PFSK-1 (cell line): Measurements from ENCODE around the gene FAH.

Experiments used
- SIN3A ChIP-seq: IDR thresholded peaks from 2 replicates; pipeline ENCODE4 v1.6.1; 2012; ENCODE audit warnings: mild to moderate bottlenecking, low read length, moderate library complexity, borderline replicate concordance; ENCODE audit not compliant: insufficient read depth
- TAF1 ChIP-seq: IDR thresholded peaks from 2 replicates; pipeline ENCODE4 v1.6.1; 2012; ENCODE audit warnings: low read length, control low read depth, borderline replicate concordance; ENCODE audit not compliant: insufficient read depth
- TF ChIP-seq, protein P1 (sequence below), 2 experiments: IDR thresholded peaks; 2 replicates each; pipeline versions ENCODE4 v1.6.1 to v1.8.0; 2011 to 2012; ENCODE audit warnings: low read depth in 2 of 2, low read length in 2 of 2, control low read depth in 1 of 2, inconsistent platforms in 1 of 2, mild to moderate bottlenecking in 1 of 2, moderate library complexity in 1 of 2; ENCODE audit not compliant: insufficient read depth in 1 of 2

DNA sequence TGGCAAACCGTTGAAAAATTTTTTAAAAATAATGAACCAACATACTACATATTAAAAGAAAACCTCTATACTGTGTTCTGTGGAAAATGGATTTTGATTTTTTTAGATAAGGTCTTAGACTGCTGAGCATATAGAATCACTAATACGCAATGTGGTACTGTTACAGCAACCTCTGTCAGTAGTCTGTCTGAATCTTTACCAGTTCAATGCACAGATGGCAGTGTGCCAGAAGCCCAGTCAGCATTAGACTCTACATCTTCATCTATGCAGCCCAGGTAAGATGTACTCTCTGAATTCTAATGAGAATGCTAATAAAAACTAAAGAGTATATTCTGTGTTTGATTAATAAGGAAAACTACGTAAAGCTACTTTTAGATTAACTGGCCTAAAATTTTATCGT is 31.3 kb upstream of the FAH start:
- TF ChIP-seq SIN3A (no peak), TAF1 (no peak)
- TF ChIP-seq, protein P1, sequence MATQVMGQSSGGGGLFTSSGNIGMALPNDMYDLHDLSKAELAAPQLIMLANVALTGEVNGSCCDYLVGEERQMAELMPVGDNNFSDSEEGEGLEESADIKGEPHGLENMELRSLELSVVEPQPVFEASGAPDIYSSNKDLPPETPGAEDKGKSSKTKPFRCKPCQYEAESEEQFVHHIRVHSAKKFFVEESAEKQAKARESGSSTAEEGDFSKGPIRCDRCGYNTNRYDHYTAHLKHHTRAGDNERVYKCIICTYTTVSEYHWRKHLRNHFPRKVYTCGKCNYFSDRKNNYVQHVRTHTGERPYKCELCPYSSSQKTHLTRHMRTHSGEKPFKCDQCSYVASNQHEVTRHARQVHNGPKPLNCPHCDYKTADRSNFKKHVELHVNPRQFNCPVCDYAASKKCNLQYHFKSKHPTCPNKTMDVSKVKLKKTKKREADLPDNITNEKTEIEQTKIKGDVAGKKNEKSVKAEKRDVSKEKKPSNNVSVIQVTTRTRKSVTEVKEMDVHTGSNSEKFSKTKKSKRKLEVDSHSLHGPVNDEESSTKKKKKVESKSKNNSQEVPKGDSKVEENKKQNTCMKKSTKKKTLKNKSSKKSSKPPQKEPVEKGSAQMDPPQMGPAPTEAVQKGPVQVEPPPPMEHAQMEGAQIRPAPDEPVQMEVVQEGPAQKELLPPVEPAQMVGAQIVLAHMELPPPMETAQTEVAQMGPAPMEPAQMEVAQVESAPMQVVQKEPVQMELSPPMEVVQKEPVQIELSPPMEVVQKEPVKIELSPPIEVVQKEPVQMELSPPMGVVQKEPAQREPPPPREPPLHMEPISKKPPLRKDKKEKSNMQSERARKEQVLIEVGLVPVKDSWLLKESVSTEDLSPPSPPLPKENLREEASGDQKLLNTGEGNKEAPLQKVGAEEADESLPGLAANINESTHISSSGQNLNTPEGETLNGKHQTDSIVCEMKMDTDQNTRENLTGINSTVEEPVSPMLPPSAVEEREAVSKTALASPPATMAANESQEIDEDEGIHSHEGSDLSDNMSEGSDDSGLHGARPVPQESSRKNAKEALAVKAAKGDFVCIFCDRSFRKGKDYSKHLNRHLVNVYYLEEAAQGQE (IDR thresholded peaks at IDR 0.05; ENCODE audit: insufficient read depth in 1 of 2, low read depth in 2 of 2, low read length in 2 of 2) = no peak
